Measurements from ENCODE around the gene NAA10. TPM values are rescaled to one million over a fixed set of nuclear protein-coding genes. Genes with fewer than 3 reads are reported as not detected.
A peak's percentile ranks its signal among the peaks of the same experiment; 100 is the strongest.

The NAA10 gene
- total and polyA plus RNA-seq, 5 donors, result 61.1 to 108 (median 66.4) TPM

DNA sequence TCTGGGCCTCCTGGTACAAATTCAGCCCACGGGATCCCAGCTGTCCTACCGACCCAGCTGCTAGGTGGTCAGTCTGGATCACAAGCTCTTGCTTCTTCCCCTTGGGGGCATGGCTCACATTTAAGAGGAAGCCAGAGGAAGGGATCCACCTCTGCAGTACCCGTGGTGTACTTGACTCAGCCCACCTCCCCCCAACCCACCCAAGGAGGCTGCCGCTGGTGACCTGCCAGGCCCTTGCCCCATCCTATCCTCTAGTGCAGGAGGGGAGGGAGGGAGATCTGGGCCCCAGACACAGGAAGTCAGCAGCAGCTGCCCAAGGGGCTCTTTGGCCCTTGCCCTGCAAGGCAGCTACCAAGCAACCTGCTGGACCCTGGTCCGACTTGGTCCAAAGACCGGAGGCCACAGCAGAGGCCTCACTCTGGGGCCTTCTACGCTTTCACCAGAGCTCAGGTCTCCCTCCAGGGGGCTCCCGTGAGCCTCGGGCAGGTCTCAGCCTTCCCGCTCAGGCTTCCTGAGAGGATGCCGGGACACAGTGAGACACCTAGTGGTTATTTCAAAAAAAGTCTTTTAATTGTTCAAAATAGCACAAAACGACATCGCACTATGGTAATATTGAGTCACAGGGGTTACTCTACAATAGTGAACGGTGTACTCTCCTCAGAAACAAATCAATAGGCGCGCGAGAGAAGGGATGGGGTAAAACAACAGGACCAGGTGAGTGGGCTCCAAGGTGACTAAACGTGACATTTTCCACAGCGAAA is 12.4 kb upstream of the NAA10 start:
- peak overlapping the region; percentile 14 for H3K27ac ChIP-seq (ENCODE audit: low read length)
- 35% methylated on average over 19 of the region's 19 CpGs for WGBS

DNA sequence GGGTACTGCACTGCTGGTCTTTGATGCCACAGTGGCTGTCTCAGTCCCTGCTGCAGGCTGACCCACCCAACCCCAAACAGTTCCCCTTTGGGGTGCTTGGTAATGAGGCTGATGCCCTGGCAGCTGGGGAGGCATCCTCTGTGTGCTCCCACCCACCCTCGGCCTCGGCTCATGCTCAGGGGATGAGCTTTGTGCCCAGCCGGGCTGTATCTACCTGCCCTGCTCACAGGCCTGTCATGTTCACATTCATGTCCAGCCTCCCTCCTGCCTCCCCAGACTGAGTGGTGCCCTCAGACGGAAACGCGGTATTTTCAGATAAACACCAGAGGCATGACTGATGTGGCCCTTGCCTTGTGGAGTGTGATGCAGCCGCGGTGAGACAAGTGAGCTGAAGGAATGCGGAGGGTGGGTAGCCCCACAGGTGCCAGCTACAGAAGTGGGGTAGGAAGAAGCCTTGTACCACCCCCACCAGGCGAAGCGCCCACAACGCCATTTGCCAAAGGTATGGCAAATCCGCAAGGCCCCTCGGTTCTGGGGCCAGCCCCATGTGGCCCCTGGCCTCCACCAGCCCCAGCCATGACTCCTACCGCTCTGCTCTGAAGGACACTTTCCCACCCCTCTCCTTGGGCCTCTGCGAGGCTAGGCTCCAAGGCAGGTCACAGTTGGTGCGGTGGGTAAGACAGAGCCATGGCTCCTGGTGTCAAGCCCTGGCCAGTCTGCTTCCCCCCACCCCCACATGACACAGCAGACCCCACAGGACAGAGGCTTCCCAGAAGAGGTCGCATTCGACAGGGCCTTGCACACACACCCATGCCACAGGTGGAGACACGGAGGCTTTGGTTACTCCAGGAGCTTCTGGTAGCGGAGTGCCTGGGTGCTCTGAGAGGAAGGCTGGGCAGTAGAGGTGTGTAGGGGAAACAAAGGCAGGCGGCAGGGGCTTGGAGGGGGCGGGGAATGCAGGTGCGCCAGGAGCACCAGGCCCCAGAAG is 11.4 kb upstream of the NAA10 start:
- no peak overlapping the region for H3K4me3 ChIP-seq (ENCODE audit: low read length)
- no peak overlapping the region for H3K27ac ChIP-seq (ENCODE audit: low read length)
- H3K27me3 ChIP-seq (ENCODE audit: control insufficient read depth, insufficient read depth), result no peaks in the 10 kb centered on the region
- intact Hi-C loops (cut with DNase I), result no loop called here
- ATAC-seq (no peak), DNase-seq (peak in 1 of 3 donors; percentile 61)
- WGBS, result 77% methylated on average over 24 of the region's 24 CpGs
- no peaks in the 10 kb centered on the region for H3K4me1 ChIP-seq (ENCODE audit: control insufficient read depth, insufficient read depth, low read length)
- no peaks in the 10 kb centered on the region for H3K9me3 ChIP-seq (ENCODE audit: control insufficient read depth, low read length)

More for the DNA sequence above, 12.4 kb upstream of the NAA10 start:
- ATAC-seq (peak; percentile 60 to 63), DNase-seq (peak; percentile 71 to 90 (median 87))
- intact Hi-C loops (cut with DNase I), result no loop called here
- Histone ChIP-seq H3K4me3 (ENCODE audit: low read length) (no peak overlapping the region), H3K27me3 (ENCODE audit: control insufficient read depth, insufficient read depth) (no peaks in the 10 kb centered on the region), H3K9me3 (ENCODE audit: control insufficient read depth, low read length) (no peaks in the 10 kb centered on the region), H3K4me1 (ENCODE audit: control insufficient read depth, insufficient read depth, low read length) (no peaks in the 10 kb centered on the region)

DNA sequence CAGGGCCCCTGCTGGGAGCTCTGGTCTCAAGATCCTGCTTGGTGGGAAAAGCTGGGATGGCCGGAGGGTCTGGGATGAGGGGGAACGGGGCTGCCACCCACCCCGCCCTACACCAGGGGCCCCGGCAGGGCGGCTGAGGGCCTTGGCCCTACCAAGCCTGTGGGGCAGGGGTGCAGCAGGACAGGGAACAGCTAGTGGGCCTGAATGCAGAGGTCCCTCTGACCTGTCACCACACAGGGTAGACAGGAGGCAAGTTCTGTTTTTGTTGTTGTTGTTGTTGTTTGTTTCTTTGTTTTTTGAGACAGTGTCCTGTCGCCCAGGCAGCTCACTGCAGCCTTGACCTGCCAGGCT is 9.9 kb upstream of the NAA10 start:
- Histone ChIP-seq H3K4me3 (ENCODE audit: low read length) (peak overlapping the region; percentile 52), H3K27me3 (ENCODE audit: control insufficient read depth, insufficient read depth) (no peaks in the 10 kb centered on the region), H3K9me3 (ENCODE audit: control insufficient read depth, low read length) (no peaks in the 10 kb centered on the region), H3K4me1 (ENCODE audit: control insufficient read depth, insufficient read depth, low read length) (no peaks in the 10 kb centered on the region), H3K27ac (ENCODE audit: low read length) (no peak overlapping the region)
- WGBS, result 52% methylated on average over 6 of the region's 6 CpGs
- ATAC-seq (peak in 1 of 2 donors; percentile 4), DNase-seq (no peak)
- intact Hi-C loops (cut with DNase I), result no loop called here

DNA sequence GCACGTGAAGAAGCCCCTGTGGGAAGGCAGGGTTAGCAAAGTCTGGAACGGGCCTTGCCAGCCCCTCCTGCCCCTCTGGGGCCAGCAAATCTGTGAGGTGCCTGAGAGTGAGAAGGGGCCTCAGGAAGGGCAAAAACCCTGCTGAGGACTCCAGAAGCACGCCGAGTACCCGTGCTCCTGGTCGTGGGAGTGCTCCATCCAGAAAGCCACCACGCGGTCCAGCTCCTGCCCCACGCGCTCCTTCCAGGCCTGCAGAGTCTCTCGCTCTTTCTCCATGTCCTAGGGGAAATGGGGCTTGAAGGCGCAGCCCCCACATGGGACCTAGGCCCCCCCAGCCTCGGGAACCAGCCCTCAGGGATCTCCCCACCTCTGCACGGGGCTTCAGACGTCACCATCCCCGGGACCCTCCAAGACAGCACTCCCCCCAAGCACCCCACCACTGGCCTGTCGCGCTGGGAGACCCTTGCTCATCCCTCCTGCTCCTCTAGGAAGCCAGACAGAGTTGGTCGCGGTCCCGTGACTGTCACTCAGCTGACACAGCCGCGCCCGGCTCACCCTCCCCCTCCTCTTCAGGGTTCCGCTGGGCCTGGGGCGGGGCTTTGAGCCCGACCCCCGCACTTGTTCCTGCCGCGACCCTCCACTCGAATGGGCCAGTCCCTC is 9.4 kb upstream of the NAA10 start, which contains the start of gene RENBP:
Gene RENBP, minus strand, starts transcription at position 504 of the 660 bp plus-strand sequence. Its CDS starts 33 bp downstream, at position 471.
- intact Hi-C loops (cut with DNase I), result no loop called here
- H3K4me3 ChIP-seq (ENCODE audit: low read length), result peak within 1 kb of the TSS; percentile 52
- peak within 1 kb of the TSS; percentile 13 for H3K27ac ChIP-seq (ENCODE audit: low read length)
- no peaks in the 10 kb centered on the region for H3K9me3 ChIP-seq (ENCODE audit: control insufficient read depth, low read length)
- peak; percentile 63 to 85 (median 82) for DNase-seq
- H3K4me1 ChIP-seq (ENCODE audit: control insufficient read depth, insufficient read depth, low read length), result no peaks in the 10 kb centered on the region
- H3K27me3 ChIP-seq (ENCODE audit: control insufficient read depth, insufficient read depth), result no peaks in the 10 kb centered on the region
- peak; percentile 20 to 66 for ATAC-seq
- WGBS, result 16% methylated on average over 31 of the region's 31 CpGs

DNA sequence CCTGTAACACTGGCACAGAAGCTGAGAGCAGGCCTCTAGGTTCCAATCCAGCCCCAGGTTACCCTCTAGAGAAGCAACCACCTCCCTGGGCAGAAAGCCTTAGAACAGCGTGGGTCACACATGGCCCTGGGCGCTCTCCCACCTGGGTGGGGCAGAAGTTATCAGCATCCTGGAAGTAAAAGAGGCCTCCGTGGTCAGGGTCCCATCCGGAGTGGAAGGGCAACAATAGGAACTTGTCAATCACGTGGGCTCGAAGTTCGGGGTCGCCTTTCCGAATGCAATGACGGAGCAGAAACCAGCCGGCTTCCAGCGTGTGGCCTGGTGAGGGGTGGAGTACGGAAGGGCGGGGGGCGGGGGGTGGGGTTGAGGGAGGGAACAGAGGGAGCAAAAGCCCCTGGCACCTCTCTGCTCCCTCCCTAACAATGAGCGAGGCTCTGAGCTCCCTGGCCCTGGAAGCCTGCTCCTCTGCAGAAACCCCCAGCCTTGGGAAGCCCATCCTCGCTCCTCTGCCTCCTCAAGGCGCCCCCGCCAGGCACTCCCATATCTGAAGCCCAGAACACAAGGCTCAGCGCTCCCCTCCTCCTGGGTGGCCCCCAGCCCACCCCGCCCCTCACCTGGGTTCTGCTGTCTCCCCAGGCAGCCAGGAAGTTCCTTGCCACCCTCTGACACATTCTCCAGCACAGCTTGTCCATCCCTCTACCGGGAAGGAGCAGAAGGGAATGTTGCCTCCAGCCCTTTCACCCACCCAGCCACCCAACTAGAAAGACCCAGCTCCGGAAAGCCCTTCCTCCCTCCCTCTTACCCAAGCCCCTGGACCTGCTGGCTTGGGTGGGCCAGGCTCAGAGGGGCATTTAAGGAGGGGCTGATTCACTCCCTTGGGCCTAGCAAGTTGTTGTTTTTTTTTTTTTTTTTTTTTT is 6.8 kb upstream of the NAA10 start:
- H3K4me3 ChIP-seq (ENCODE audit: low read length), result no peak overlapping the region
- intact Hi-C loops (cut with DNase I), result no loop called here
- WGBS, result 50% methylated on average over 23 of the region's 23 CpGs
- H3K4me1 ChIP-seq (ENCODE audit: control insufficient read depth, insufficient read depth, low read length), result no peaks in the 10 kb centered on the region
- H3K9me3 ChIP-seq (ENCODE audit: control insufficient read depth, low read length), result no peaks in the 10 kb centered on the region
- DNase-seq, result peak in 1 of 3 donors; percentile 49
- ATAC-seq, result peak in 1 of 2 donors; percentile 52
- H3K27ac ChIP-seq (ENCODE audit: low read length), result no peak overlapping the region
- H3K27me3 ChIP-seq (ENCODE audit: control insufficient read depth, insufficient read depth), result no peaks in the 10 kb centered on the region

GRCh38 chrX:153939573-153939972 is 4.7 kb upstream of the NAA10 start:
- Histone ChIP-seq H3K9me3 (ENCODE audit: control insufficient read depth, low read length) (no peaks in the 10 kb centered on the region), H3K4me3 (ENCODE audit: low read length) (no peak overlapping the region), H3K27ac (ENCODE audit: low read length) (no peak overlapping the region), H3K4me1 (ENCODE audit: control insufficient read depth, insufficient read depth, low read length) (no peaks in the 10 kb centered on the region), H3K27me3 (ENCODE audit: control insufficient read depth, insufficient read depth) (no peaks in the 10 kb centered on the region)
- no peak for ATAC-seq
- DNase-seq, result no peak
- 71% methylated on average over 7 of the region's 7 CpGs for WGBS
- intact Hi-C loops (cut with DNase I), result no loop called here

DNA sequence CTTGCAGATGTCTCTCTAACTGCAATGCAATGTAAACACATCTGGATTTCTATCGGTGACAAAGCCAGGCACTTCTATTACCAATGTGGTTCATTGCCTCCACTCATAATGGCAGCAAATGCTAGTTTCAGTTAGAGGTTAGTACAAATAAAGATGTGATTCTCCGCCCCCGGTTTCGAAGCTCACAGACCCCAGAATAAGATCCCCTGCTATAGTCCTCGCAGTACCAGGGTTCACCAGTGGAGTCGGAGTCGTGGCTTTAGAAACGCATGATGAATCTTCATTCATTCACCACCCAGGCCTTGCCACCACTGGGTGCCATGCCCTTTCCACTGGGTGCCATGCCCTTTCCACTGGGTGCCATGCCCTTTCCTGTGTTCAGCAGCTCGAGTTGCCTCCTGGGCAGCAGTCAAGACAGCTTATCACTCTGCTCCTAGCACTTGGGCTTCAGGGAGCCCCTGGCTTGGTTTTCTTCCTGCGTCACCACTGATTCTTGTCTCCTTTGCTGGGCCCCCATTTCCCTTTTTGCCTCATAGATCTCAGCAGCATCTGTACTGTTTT is 3.5 kb upstream of the NAA10 start:
- 80% methylated on average over 10 of the region's 10 CpGs for WGBS

DNA sequence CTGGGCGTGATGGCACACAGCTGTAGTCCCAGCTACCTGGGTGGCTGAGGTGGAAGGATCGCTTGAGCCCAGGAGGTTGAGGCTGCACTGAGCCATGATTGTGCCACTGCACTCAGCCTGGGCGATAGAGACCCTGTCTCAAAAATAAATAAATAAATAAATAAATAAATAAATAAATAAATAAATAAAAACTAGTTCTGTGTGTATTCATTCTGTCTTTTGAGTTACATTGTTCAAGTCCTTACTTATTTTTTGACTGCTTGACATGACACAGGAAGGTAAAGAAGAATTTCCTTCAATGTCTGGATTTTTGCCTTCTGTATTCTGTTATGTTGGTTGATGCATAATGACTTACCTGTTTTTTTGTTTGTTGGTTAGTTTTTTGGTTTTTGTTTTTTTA is 2.2 kb upstream of the NAA10 start:
- 94% methylated on average over 3 of the region's 3 CpGs for WGBS
- Histone ChIP-seq H3K4me1 (ENCODE audit: control insufficient read depth, insufficient read depth, low read length) (no peaks in the 10 kb centered on the region), H3K4me3 (ENCODE audit: low read length) (no peak overlapping the region), H3K27me3 (ENCODE audit: control insufficient read depth, insufficient read depth) (no peaks in the 10 kb centered on the region), H3K9me3 (ENCODE audit: control insufficient read depth, low read length) (no peaks in the 10 kb centered on the region), H3K27ac (ENCODE audit: low read length) (no peak overlapping the region)
- intact Hi-C loops (cut with DNase I), result no loop called here
- ATAC-seq (no peak), DNase-seq (no peak)

More for the DNA sequence above, 3.5 kb upstream of the NAA10 start:
- Histone ChIP-seq H3K27me3 (ENCODE audit: control insufficient read depth, insufficient read depth) (no peaks in the 10 kb centered on the region), H3K27ac (ENCODE audit: low read length) (no peak overlapping the region), H3K4me1 (ENCODE audit: control insufficient read depth, insufficient read depth, low read length) (no peaks in the 10 kb centered on the region), H3K9me3 (ENCODE audit: control insufficient read depth, low read length) (no peaks in the 10 kb centered on the region), H3K4me3 (ENCODE audit: low read length) (no peak overlapping the region)
- DNase-seq (no peak), ATAC-seq (no peak)
- intact Hi-C loops (cut with DNase I), result no loop called here

DNA sequence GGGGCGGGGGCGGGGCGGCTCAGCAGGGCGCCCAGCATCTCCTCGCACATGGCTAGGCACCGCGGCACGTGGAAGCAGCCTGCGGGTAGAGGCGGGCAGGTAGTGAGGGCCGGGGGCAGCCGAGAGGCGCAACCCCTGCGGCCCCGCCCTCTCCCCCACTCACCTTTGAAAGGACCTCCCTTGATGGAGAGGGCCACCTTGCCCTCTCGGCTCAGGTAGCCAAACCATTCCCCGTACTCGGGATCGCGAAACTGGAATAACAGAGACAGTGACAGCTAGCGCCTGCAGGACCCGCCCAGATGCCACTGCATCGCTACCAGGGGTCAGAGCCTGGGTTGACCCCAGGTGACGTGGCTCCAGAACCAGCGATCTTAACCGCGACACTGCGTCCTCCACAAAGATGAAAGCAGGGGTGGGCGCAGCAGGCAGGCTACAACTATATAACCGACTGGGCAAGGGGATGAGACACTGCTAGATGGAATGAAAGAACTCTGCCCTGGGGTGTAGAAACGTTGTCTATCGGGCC is 552 bp upstream of the NAA10 start:
- H3K27ac ChIP-seq (ENCODE audit: low read length), result no peak overlapping the region
- ATAC-seq, result peak; percentile 5 to 17
- no peaks in the 10 kb centered on the region for H3K4me1 ChIP-seq (ENCODE audit: control insufficient read depth, insufficient read depth, low read length)
- 13% methylated on average over 28 of the region's 32 CpGs for WGBS
- no peaks in the 10 kb centered on the region for H3K27me3 ChIP-seq (ENCODE audit: control insufficient read depth, insufficient read depth)
- intact Hi-C loops (cut with DNase I), result no loop called here
- DNase-seq, result no peak
- no peaks in the 10 kb centered on the region for H3K9me3 ChIP-seq (ENCODE audit: control insufficient read depth, low read length)
- H3K4me3 ChIP-seq (ENCODE audit: low read length), result peak overlapping the region; percentile 84
